ENCODE measurements around the gene GORASP2. TPM values are rescaled to one million over a fixed set of nuclear protein-coding genes. Genes with fewer than 3 reads are reported as not detected.

Gene GORASP2
- total RNA-seq, 1 experiment from 2014 or later: 57.0 TPM

- no peak for DNase-seq (ENCODE audit: low spot score)
Observed at GRCh38 chr2:170996316-170996715, 67.3 kb downstream of the GORASP2 start.

- no peak for DNase-seq (ENCODE audit: low spot score)
Observed at GRCh38 chr2:170997893-170998597, 69.0 kb downstream of the GORASP2 start.

GRCh38 chr2:170999654-171000053, 70.6 kb downstream of the GORASP2 start:
- DNase-seq (ENCODE audit: low spot score): no peak

GRCh38 chr2:171004363-171004762, 75.3 kb downstream of the GORASP2 start:
- DNase-seq (ENCODE audit: low spot score): no peak

- no peak for DNase-seq (ENCODE audit: low spot score)
Observed at GRCh38 chr2:171004833-171005232, 75.8 kb downstream of the GORASP2 start.

GRCh38 chr2:171008550-171009205, 79.6 kb downstream of the GORASP2 start:
- DNase-seq (ENCODE audit: low spot score): no peak

GRCh38 chr2:171009386-171009785, 80.3 kb downstream of the GORASP2 start:
- DNase-seq (ENCODE audit: low spot score): no peak

- DNase-seq (ENCODE audit: low spot score): no peak
Observed at GRCh38 chr2:171013851-171014250, 84.8 kb downstream of the GORASP2 start.

GRCh38 chr2:171016125-171016524, 87.1 kb downstream of the GORASP2 start:
- no peak for DNase-seq (ENCODE audit: low spot score)

Other genes with a start within 250 kb of the GORASP2 start
- 12.8 and 15.1 TPM in 2 replicates for gene SP5, start 213.9 kb upstream of the GORASP2 start, total RNA-seq (2014; rRNA removed; shearing (Covaris generic))
- 0.42 TPM in 1 of 2 replicates, not detected in the other for gene ERICH2, start 158.9 kb upstream of the GORASP2 start, total RNA-seq (2014; rRNA removed; shearing (Covaris generic))
- gene GAD1, start 112.4 kb upstream of the GORASP2 start, total RNA-seq (2014; rRNA removed; shearing (Covaris generic)): 22.6 and 29.8 TPM in 2 replicates
- gene TLK1, start 231.6 kb downstream of the GORASP2 start, total RNA-seq (2014; rRNA removed; shearing (Covaris generic)): 8.3 and 10.3 TPM in 2 replicates

Data from HT-29 (cell line).